D721Med (cell line): ENCODE measurements around the gene EIF3K.
A peak's percentile ranks its signal among the peaks of the same experiment; 100 is the strongest.

Experiments
- DNase-seq: peaks from one replicate; pipeline ENCODE4 v3.0.0; 2011; ENCODE audit warnings: low spot score; ENCODE audit not compliant: insufficient read length
- FAIRE-seq: peaks from 2 replicates; lab custom pipeline; 2011; peaks lifted over from hg19 to GRCh38; lab: Jason Lieb, UNC
- CTCF ChIP-seq: IDR thresholded peaks from 2 replicates; pipeline ENCODE4 v1.5.1; 2012; ENCODE audit warnings: mild to moderate bottlenecking, control low read depth; ENCODE audit not compliant: insufficient read depth; ENCODE audit errors: missing control alignments

EIF3K gene

DNA sequence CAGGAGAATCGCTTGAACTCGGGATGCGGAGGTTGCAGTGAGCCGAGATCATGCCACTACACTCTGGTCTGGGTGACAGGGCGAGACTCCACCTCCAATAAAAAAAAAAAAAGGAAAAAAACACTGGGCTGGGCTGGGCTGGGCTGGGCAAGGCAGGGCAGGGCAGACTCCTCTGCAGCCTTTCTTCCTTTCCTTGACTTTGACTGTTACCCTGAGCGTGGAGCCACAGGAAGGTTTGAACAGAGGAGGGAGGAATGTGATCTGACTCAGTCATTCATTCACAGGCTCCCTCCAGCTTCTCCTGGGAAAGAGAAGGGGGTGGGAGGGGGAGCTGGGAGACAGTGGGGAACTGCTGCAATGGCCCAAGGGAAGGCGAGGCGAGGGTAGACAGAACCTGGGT, 25.7 kb downstream of the EIF3K start:
- TF ChIP-seq CTCF = no peak
- DNase-seq (no peak), FAIRE-seq (no peak)

DNA sequence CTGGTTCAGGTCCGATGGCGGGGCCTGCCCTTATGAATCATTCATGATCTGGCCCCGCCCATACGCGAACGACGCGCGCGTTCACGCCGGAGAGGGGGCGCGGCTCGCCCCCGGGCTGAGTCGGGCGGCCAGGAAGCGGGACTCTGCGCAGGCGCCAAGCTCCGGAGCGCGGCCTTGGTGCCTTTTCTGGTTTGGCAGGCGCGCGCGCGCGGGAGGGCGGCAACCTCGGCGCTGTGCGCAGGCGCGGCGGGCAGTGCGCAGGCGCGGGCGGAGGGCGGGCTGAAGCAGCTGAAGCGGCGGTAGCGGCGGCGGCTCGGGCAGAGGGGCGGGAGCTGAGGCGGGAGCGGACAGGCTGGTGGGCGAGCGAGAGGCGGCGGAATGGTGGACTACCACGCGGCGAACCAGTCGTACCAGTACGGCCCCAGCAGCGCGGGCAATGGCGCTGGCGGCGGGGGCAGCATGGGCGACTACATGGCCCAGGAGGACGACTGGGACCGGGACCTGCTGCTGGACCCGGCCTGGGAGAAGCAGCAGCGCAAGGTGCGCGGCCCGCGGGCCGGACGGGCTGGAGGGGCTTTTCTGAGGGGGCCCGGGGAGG, 28.5 kb downstream of the EIF3K start, which contains the start of gene ACTN4:
Gene ACTN4 (plus strand): TSS at position 282 of the 598 bp plus-strand sequence. CDS start 97 bp downstream, at position 379.
- no peak for FAIRE-seq
- no peak for TF ChIP-seq CTCF
- peak; percentile 94 for DNase-seq

- FAIRE-seq = no peak
- DNase-seq = no peak
- no peak for TF ChIP-seq CTCF
Measured at GRCh38 chr19:38647966-38648768, 29.2 kb downstream of the EIF3K start.

GRCh38 chr19:38648769-38649304, 29.8 kb downstream of the EIF3K start:
- no peak for DNase-seq
- FAIRE-seq = no peak
- TF ChIP-seq CTCF = no peak

DNA sequence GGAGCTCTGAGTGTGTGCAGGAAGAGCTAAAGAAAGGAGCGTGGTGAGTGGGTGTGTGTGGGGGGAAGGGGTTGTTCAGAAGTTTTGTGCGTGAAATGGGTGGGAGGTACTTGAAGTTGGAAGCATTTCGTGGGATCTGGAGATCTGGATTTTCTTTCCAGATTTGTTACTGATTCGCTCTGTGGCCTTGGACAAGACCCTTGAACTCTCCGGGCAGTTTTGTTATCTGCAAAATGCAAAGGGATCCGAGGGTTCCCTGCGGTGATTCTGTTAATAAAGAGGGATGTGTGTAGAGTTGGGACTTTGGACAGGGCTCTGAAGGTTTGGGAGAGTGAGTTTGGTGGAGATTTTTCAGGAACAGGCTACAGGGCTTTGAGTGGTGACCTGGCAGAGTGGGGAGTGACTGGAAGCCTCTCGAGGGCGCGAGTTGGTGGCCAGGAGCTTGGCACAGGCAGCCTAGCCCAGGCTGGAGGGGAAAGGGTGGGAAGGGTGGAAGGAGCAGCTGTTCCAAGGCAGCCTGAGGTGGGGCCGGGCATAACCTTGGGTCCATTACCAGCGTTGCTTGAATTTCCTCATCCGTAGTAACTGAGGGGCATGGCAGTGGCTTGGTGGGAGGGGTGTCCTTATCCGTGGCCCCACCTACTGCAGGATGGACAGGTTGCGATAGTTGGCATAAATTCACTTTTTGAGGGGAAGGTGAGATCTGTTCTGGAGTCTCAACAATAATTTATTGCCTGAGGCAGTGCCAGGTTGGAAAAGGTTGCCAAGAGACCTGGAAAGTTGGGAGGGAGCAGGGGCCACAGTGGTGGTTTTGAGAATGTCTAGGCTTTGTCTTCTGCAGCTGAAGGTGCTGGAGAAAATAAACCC, 30.6 kb downstream of the EIF3K start:
- TF ChIP-seq CTCF = no peak
- FAIRE-seq (no peak), DNase-seq (no peak)

DNA sequence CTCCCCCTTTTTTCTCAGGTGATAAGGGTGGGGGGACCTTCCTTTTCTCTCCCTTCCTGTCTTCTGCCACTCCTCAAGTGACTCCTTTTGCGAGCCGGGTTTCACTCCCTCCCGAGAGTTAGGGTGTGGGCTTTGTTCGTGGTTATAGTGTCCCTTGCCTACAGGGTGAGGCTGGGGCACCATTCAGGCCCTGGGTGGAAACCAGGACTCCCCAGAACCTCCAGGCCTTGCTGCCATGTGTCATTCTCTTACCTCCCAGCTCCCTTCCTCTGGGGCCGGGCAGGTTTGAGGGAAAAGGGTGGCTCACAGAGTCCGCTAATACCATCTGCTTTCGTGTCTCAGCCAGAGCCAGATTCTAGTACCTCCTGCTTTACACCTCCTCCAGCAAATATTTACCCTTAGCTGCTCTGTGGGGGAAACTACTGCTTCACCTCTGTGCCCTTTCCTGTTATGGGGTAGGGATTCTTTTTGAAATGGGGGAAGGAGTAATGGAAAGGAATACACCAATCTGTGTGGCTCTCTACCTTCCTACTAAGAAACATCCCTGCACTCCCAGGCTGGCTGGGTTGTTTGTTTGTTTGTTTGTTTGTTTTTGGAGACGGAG, 31.3 kb downstream of the EIF3K start:
- no peak for FAIRE-seq
- DNase-seq = no peak
- TF ChIP-seq CTCF = no peak
